CD4-positive, alpha-beta T cell treated with Interleukin-4 for 1 hour (primary cell): ENCODE data around the gene CGRRF1.

Experiments used
- DNase-seq, 2 donors: peaks; one replicate each; pipeline ENCODE4 v3.0.0-alpha.2; 2020 to 2022

Gene CGRRF1

GRCh38 chr14:54509546-54510501 lies at the start of gene CGRRF1:
TSS of gene CGRRF1 (plus strand) at chr14:54509906. CDS start at chr14:54509960, 54 bp downstream.
- peak; percentile 96 to 97 for DNase-seq

GRCh38 chr14:54462048-54462447 lies 47.7 kb upstream of the CGRRF1 start:
- DNase-seq = no peak

GRCh38 chr14:54465654-54466053 lies 44.1 kb upstream of the CGRRF1 start:
- DNase-seq = no peak

- no peak for DNase-seq
Observed at GRCh38 chr14:54467280-54467679, 42.4 kb upstream of the CGRRF1 start.

GRCh38 chr14:54470701-54471100 lies 39.0 kb upstream of the CGRRF1 start:
- DNase-seq = no peak

GRCh38 chr14:54471641-54472040 lies 38.1 kb upstream of the CGRRF1 start:
- DNase-seq = no peak

- DNase-seq = no peak
Observed at GRCh38 chr14:54472315-54472714, 37.4 kb upstream of the CGRRF1 start.

- DNase-seq = no peak
Observed at GRCh38 chr14:54474232-54474793, 35.4 kb upstream of the CGRRF1 start.

- no peak for DNase-seq
Observed at GRCh38 chr14:54475187-54475899, 34.4 kb upstream of the CGRRF1 start.

- no peak for DNase-seq
Observed at GRCh38 chr14:54475911-54476310, 33.8 kb upstream of the CGRRF1 start.

GRCh38 chr14:54478636-54479215 lies 31.0 kb upstream of the CGRRF1 start:
- DNase-seq = no peak

GRCh38 chr14:54480830-54481562 lies 28.7 kb upstream of the CGRRF1 start:
- no peak for DNase-seq

- DNase-seq = no peak
Observed at GRCh38 chr14:54481695-54482094, 28.0 kb upstream of the CGRRF1 start.

- no peak for DNase-seq
Observed at GRCh38 chr14:54483073-54483745, 26.5 kb upstream of the CGRRF1 start.

- DNase-seq = no peak
Observed at GRCh38 chr14:54483846-54484245, 25.9 kb upstream of the CGRRF1 start.

GRCh38 chr14:54486685-54487084 lies 23.0 kb upstream of the CGRRF1 start:
- DNase-seq = no peak

GRCh38 chr14:54487771-54488170 lies 21.9 kb upstream of the CGRRF1 start:
- DNase-seq = no peak

- DNase-seq = no peak
Observed at GRCh38 chr14:54488318-54488645, 21.4 kb upstream of the CGRRF1 start.

GRCh38 chr14:54488646-54489317 lies 20.9 kb upstream of the CGRRF1 start, which contains the start of gene GMFB:
TSS of gene GMFB (minus strand) at chr14:54488980. CDS start at chr14:54488927, 53 bp downstream.
- peak; percentile 91 to 93 for DNase-seq

- DNase-seq = no peak
Observed at GRCh38 chr14:54489318-54489683, 20.4 kb upstream of the CGRRF1 start.

- no peak for DNase-seq
Observed at GRCh38 chr14:54489731-54490444, 19.8 kb upstream of the CGRRF1 start.
